DMS 273 (cell line): ENCODE measurements around the gene ADGRF1.
"Not testable (repeated sequence)": the region's sequence is repeated elsewhere in the genome, so short reads cannot be mapped to it uniquely, and the experiment has no call there.

Experiments
- DNase-seq: peaks from one replicate; lab custom pipeline; 2025; ENCODE audit not compliant: unreplicated experiment; lab: John Stamatoyannopoulos, UW

ADGRF1 gene

DNA sequence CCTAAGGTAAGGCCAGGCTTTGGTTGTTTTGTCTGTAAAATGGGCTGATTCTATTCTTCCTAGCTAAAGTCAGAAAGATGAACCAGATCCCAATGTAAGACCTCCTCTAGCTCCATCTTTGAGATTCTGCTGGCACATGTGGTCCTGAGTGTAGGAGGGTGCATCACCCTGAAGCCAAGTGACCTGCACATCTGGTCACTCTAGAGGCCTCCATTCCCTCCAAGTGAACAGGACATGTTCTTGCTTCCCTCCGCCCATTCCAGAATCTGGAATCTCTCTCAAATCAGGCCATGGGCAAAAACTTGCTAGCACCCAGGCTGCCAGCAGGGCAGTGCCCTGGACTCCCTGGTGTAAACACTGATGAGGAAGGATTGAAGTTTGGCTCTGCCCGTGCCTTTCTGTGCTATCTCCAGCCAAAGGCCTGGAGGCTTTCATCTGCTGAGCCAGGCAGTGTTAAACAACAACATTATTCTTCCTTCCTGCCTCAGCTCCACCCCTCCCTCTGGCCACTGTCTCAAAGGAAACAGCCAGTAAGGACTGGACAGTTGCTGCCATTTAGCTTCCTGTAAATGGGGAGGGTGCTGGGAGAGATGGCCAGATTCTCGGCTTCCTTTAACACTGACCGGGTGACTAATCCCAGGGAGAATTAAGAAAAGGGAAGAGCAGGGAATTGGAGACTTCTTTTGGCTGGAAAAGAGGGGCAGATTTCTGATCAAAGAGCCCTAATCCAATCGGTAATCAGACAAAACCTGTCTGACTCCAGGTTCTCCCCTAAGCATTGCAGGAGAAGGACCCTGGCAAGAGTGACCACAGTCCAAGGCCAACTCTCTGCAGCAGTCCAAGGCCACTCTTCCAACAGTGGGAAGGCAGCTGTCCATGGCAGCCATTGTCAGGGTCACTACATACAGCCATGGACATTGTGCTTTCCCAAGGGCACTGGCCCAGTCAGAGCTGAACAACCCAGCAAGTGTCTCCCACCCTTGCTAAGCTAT lies 19.5 kb upstream of the ADGRF1 start:
- DNase-seq: no peak

- no peak for DNase-seq
Measured at GRCh38 chr6:47059216-47059885, 17.2 kb upstream of the ADGRF1 start.

- DNase-seq: no peak
Measured at GRCh38 chr6:47057830-47058540, 15.9 kb upstream of the ADGRF1 start.

DNA sequence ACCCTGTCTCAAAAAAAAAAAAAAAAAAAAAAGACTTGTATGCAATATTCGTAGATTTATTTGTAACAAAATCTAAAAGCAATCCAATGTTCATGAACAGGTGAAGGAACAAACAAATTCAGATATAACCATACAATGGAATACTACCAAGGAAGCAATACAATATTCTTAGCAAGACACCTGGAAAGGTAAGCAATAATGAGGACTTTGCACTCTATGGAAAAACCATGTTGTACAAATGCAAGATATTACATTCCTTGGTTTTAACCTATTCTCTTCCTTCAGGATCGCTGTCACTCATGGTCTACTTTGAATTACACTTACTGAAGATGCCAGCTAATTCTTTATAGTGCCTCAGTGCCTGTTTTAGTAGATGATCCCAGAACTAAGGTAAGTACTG lies 14.7 kb upstream of the ADGRF1 start:
- no peak for DNase-seq

DNA sequence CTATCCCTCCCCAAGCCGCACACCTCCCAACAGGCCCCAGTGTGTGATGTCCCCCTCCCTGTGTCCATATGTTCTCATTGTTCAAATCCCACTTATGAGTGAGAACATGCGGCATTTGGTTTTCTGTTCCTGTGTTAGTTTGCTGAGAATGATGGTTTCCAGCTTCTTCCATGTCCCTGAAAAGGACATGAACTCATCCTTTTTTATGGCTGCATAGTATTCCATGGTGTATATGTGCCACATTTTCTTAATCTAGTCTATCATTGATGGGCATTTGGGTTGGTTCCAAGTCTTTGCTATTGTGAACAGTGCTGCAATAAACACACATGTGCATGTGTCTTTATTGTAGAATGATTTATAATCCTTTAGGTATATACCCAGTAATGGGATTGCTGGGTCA lies 12.2 kb upstream of the ADGRF1 start:
- DNase-seq: not testable (repeated sequence)

GRCh38 chr6:47048638-47049037 lies 6.5 kb upstream of the ADGRF1 start:
- no peak for DNase-seq

DNA sequence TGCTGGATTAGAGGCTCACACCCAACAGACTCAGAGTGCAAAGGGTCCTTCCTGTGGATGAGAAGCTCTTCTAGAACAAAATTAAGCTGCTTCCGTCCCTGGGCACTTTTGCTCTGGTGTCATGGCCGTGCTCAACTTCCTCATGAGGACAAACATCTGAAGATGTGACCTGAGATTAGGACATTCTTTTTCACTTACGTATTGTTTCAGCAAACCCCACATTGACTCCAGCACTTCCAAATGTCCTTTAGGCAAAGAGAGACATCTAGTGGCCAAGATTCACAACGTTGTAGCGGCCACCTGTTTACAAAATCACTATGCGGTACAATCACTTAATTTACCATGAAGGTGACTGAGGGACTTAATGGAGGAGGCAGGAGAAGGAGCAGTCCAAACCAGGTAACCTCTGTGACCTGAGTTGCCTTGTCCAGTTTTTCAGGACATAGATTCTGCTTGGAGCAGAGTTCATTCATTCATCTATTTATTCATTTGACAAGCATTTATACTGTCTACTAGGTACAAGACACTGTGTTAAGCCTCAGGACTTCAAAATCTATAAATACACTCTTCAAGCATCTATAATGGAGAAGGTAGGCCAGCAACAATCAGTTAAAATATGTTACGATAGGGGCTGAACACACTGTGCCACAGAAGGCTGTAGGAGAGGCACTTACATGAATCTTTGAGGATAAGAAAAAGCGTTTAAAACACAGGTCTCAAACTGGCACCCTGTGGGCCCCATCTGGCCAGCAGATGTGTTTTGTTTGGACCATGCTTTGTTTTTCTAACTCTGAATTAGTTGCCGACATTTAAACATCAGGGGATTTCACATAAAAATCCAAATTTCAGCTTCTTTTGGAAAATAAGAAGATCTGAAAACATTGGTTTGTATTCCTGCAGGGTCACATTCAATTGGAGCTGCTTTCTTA lies 5.6 kb upstream of the ADGRF1 start:
- peak; percentile 88 for DNase-seq

DNA sequence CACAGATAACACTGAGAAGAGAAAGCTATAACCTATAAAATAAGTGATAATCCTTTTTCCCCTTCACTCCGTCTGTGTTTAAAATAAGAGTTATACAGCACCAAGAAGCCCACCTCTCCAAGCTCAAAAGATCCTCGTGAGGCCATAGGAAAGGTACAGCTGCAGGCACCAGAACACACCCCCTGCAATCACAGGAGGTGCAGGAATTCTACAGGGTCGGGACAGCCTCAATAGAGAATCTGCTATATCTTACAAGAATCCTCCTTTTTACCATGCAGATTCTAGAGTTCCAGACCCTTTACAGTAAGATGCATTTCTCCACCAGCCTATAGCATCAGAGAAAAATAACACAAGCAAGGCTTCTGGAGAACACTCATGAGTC lies 5.0 kb upstream of the ADGRF1 start:
- DNase-seq: no peak

GRCh38 chr6:47044397-47044796 lies 2.3 kb upstream of the ADGRF1 start:
- DNase-seq: no peak

DNA sequence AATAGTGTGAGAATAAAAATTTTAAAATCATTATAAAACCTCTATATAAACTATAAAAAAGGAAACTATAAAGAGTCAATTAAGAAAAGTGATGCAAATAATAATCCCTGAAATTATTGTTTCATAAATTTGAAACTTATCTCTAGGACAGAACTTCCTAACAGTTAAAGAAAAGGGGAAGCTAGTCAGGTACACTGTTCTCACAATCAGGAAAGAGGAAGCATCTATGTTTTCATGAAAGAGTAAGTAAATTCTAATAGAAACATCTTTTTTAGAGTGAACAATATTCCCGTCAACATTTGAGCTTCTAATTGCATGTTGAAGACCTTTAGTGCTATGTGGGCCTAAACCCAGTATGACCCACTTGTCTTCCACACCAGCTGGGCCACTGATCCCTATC lies 1.2 kb upstream of the ADGRF1 start:
- DNase-seq: no peak

DNA sequence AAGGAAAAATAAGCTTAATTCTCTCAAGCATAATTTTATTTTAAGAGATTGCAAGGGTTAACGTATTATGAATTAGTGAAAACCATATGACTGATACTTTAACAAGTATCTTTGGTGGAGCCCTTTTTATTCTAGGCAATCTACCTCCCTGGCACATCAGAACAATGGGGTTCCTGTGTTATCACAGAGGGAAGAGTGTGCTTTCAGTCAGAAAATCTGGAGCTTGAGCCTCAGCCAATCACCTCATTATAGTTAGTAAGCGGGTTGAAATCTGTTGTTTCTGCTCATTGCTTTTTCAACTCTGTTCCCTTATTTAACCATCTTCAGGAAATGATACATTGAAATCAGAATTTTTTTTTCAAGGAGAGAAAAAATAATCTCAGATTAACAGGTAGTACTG lies 391 bp downstream of the ADGRF1 start:
- DNase-seq: no peak

- DNase-seq: peak; percentile 93
Measured at GRCh38 chr6:47034926-47035325, 7.2 kb downstream of the ADGRF1 start.

DNA sequence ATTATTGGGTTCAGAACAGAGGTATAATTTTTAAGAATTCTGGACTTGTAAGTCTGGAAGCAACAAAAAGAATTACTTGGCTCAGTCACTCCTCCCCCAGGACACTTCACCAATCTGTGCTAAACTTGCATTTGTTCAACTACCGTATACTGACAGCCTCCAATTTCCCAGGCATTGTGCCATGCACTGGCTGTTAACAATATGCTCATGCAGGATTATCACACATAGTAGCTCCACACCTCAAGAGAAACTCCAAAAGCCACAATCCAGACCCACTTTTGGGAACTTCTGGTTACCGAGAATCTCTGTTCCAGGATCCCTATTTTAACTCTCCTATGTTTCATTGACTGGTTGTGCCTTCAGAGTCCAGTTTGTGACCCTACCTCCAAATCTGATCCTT lies 7.7 kb downstream of the ADGRF1 start:
- peak; percentile 83 for DNase-seq

DNA sequence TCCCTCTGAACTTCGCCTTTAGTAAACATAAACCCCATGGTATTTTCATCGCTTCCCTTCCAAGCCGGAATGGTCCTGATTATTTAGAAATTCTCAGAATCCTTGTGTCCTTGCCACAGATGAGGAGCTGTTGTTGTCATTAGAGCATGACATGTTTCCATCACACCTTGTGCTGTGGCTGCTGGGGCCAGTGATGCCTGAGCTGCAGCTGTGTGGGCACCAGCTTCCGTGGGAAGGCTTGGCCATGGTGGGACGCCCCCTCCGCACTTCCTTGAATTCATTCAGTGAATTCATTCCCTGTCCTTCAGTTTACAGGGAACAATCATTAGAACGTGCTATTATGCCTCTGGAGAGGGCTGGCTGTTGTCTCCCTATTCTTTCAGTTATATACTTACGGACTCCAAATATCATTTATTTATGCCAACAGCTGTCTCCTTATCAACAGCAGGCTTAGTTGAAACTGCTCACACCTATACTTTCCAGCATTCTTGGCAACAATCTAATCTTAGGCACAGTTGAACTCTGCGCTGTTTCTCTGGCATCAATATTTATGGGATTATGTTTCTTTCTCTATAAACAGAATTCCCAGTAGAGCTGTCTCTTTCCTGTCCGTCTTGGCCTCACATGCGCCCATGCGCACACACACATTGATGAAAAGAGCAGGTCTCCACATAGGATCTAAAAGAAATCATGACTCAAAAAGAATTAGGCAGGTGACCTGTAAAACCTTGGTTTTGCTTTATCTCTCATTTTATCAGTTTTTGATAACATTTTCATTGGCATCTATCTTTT lies 9.0 kb downstream of the ADGRF1 start:
- DNase-seq: peak; percentile 27

DNA sequence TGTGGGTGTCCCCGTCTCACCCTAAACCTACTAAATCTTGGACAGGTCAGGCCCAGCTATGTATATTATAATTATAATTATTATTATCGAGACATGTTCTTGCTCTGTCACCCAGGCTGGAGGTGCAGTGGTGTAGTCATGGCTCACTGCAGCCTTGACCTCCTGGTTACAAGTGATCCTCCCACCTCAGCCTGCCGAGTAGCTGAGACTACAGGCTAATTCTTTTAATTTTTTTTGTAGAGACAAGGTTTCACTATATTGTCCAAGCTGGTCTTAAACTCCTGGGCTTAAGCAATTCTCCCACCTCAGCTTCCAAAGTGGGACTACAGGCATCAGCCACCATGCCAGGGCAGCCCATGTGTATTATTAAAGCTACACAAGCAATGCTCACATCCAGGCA lies 10.5 kb downstream of the ADGRF1 start:
- no peak for DNase-seq

DNA sequence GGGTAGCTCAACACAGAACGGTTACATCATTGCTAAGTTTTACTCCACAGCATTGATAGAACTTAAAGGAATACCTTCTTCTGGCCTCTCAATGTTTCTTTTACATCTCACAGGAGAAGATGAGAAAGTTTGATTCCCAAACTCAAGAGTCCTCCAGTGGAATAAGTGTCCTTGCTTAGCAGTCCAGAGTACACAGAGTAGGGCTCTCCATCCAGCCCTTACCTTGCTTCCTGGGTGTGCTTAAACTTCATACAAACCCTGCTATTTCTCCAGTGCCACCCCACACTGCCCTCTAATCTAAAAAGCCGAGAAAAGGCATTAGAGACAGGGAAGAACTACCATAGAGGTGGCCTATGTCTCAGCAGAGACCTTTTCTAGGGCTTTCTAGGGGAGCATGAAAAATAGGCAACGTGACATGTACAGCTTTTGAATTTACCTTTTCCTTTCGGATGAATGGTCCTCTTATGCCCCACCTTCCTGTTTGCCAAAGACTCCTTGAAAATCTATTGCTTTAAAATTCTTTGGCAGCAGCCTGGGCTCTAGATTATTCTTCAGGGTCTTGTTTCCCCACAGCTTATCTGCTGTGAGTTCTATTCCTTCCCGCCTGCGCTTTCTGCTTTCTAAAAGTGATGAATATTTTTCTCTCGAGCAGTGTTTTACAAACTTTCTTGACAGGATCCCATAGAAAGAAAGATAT lies 12.1 kb downstream of the ADGRF1 start:
- DNase-seq: no peak

GRCh38 chr6:47028835-47029360 lies 13.2 kb downstream of the ADGRF1 start:
- no peak for DNase-seq

DNA sequence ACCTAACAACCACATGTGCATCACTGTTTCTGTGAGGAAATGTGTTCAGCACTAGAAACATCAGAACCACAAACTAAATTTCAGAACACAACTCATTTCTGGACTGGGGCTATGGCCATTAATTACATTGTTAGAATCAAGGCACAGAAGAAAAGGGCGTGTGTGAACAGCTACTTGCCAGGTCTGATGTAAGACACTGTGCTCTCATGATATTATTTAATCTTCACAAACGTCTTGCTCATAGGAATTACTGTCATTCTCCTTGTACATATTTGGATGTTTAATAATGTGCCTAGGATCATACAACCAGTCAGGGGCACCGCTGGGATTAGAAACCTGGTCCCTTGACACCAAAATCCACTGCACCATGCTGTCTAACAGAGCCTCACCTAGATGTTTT lies 14.8 kb downstream of the ADGRF1 start:
- no peak for DNase-seq

GRCh38 chr6:47026679-47027078 lies 15.5 kb downstream of the ADGRF1 start:
- DNase-seq: no peak
